ENCODE results near the gene IL36A.

IL36A gene

DNA sequence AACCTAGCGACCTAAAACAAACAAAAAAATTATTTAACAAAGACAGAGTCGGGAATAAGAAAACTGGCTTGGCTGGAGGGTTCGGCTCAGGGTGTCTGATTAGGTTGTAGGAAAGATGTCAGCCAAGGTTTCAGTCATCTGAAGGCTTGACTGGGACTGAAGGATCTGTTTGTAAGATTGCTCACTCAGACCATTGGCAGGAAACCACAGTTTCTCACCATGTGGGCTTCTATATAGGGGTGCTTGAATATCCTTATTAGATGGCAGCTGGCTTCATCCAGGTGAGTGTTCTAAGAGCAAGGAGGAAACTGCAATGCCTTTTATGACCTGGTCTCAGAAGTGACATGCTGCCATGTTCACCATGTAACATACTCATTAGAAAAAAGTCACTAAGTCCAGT, 48.4 kb downstream of the IL36A start:
- no peak for DNase-seq

DNA sequence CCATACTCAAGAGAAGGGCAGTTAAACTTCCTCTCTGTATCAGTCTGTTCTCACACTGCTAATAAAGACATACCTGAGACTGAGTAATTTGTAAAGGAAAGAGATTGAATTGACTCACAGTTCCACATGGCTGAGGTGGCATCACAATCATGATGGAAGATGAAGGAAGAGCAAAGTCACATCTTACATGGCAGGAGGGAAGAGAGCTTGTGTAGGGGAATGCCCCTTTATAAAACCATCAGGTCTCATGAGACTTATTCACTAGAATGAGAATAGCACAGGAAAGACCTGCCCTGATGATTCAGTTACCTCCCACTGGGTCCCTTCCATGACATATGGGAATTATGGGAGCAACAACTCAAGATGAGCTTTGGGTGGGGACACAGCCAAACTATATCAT, 48.8 kb downstream of the IL36A start:
- no peak for DNase-seq

- no peak for DNase-seq
Observed at GRCh38 chr2:113056521-113056920, 51.3 kb downstream of the IL36A start.

DNA sequence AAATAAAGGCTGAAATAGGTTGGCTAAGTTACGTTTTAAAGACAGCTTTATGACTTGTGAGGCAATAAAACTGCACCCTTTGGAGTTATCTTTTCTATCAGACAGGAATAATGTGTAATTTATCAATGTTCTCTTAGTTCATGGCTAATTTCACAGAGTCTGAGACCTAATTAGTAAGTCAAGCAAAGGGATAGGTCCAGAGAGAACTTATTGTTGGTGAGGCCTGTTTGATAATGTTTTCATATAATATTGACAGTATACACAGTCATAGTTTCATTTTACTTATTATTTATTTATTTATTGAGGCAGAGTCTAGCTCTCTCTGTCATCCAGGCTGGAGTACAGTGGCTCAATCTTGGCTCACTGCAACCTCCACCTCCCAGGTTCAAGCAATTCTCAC, 51.9 kb downstream of the IL36A start:
- DNase-seq, result no peak

Measured in NCI-H1048 (cell line).